Breast epithelium (tissue), 3 donors: ENCODE measurements around the gene RRP1.

Experiments used
- POLR2A ChIP-seq: fragments of 450-650 bp; IDR thresholded peaks from one replicate; pipeline ENCODE4 v1.6.1; 2016; ENCODE audit warnings: antibody characterized with exemption, mild to moderate bottlenecking, moderate library complexity
- POLR2AphosphoS5 ChIP-seq, 3 donors: sonication (generic); formaldehyde crosslinking; IDR thresholded peaks; one replicate each; pipeline ENCODE4 v1.6.1; 2017; ENCODE audit warnings: antibody characterized with exemption in 3 of 3
- TF ChIP-seq, protein P1 (sequence below), 3 donors: fragments of 450-650 bp; IDR thresholded peaks; one replicate each; pipeline ENCODE4 v1.5.1; 2016 to 2017; ENCODE audit warnings: antibody characterized with exemption in 3 of 3, mild to moderate bottlenecking in 3 of 3, moderate library complexity in 3 of 3

GRCh38 chr21:43809346-43809799, 20.0 kb downstream of the RRP1 start:
- TF ChIP-seq, protein P1, sequence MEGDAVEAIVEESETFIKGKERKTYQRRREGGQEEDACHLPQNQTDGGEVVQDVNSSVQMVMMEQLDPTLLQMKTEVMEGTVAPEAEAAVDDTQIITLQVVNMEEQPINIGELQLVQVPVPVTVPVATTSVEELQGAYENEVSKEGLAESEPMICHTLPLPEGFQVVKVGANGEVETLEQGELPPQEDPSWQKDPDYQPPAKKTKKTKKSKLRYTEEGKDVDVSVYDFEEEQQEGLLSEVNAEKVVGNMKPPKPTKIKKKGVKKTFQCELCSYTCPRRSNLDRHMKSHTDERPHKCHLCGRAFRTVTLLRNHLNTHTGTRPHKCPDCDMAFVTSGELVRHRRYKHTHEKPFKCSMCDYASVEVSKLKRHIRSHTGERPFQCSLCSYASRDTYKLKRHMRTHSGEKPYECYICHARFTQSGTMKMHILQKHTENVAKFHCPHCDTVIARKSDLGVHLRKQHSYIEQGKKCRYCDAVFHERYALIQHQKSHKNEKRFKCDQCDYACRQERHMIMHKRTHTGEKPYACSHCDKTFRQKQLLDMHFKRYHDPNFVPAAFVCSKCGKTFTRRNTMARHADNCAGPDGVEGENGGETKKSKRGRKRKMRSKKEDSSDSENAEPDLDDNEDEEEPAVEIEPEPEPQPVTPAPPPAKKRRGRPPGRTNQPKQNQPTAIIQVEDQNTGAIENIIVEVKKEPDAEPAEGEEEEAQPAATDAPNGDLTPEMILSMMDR (IDR thresholded peaks at IDR 0.05), result no peak
- TF ChIP-seq POLR2A, result no peak
- no peak for TF ChIP-seq POLR2AphosphoS5 (IDR thresholded peaks at IDR 0.05)
